Chondrocyte (in vitro differentiated cells): ENCODE data around the gene ATP2A2. TPM values are rescaled to one million over a fixed set of nuclear protein-coding genes. Genes with fewer than 3 reads are reported as not detected.

Experiments
- DNase-seq: peaks from one replicate; pipeline ENCODE4 v3.0.0; 2021; ENCODE audit warnings: mixed read lengths, low spot score
- H3K27ac Mint-ChIP-seq: one replicate; pipeline ENCODE4 v1.8.0; 2021; ENCODE audit warnings: mild to moderate bottlenecking, moderate library complexity, mixed read lengths; ENCODE audit not compliant: unreplicated experiment
- H3K27me3 Mint-ChIP-seq: 2 replicates; pipeline ENCODE4 v1.8.0; 2021; ENCODE audit warnings: low read depth, mixed read lengths
- H3K36me3 Mint-ChIP-seq: 2 replicates; pipeline ENCODE4 v1.8.0; 2021; ENCODE audit warnings: low read depth, mixed read lengths
- H3K4me1 Mint-ChIP-seq: 2 replicates; pipeline ENCODE4 v1.8.0; 2021; ENCODE audit warnings: low read depth, mild to moderate bottlenecking, mixed read lengths
- H3K4me3 Mint-ChIP-seq: one replicate; pipeline ENCODE4 v1.8.0; 2021; ENCODE audit warnings: mild to moderate bottlenecking, moderate library complexity, mixed read lengths; ENCODE audit not compliant: unreplicated experiment
- H3K9me3 Mint-ChIP-seq: 2 replicates; pipeline ENCODE4 v1.8.0; 2021; ENCODE audit warnings: low read depth, mixed read lengths
- CTCF ChIP-seq: fragments of 200-600 bp; sonication (generic); IDR thresholded peaks from 2 replicates; pipeline ENCODE4 v1.5.0; 2021; ENCODE audit warnings: antibody characterized with exemption, mild to moderate bottlenecking, moderate library complexity
- total RNA-seq: library from RNA; stranded (reverse); gene quantifications from 3 replicates; pipeline ENCODE4 v1.2.1, GENCODE V29; 2021

The ATP2A2 gene
- total RNA-seq, 1 donor from 2014 or later = 216 TPM

- Mint-ChIP-seq H3K9me3 (no peaks in the 10 kb centered on the region), H3K4me3 (no peak overlapping the region), H3K27me3 (no peaks in the 10 kb centered on the region), H3K27ac (no peak overlapping the region), H3K36me3 (no peaks in the 10 kb centered on the region), H3K4me1 (peaks cover 15% of the 10 kb centered on the region)
- no peak for TF ChIP-seq CTCF
- DNase-seq = peak; percentile 30
Observed at GRCh38 chr12:110258466-110258865, 22.6 kb upstream of the ATP2A2 start.

GRCh38 chr12:110262442-110263388 lies 18.3 kb upstream of the ATP2A2 start:
- Mint-ChIP-seq H3K9me3 (no peaks in the 10 kb centered on the region), H3K4me1 (peaks cover 15% of the 10 kb centered on the region), H3K4me3 (no peak overlapping the region), H3K27ac (no peak overlapping the region), H3K36me3 (no peaks in the 10 kb centered on the region), H3K27me3 (no peaks in the 10 kb centered on the region)
- TF ChIP-seq CTCF = no peak
- no peak for DNase-seq

- Mint-ChIP-seq H3K4me1 (peaks cover 50% of the 10 kb centered on the region), H3K27me3 (no peaks in the 10 kb centered on the region)
Observed at GRCh38 chr12:110266381-110266960, 14.6 kb upstream of the ATP2A2 start.

GRCh38 chr12:110266980-110267620 lies 13.9 kb upstream of the ATP2A2 start:
- no peaks in the 10 kb centered on the region for H3K9me3 Mint-ChIP-seq
- no peaks in the 10 kb centered on the region for H3K36me3 Mint-ChIP-seq
- H3K4me1 Mint-ChIP-seq = peaks cover 56% of the 10 kb centered on the region
- no peak for DNase-seq
- no peaks in the 10 kb centered on the region for H3K27me3 Mint-ChIP-seq
- peak overlapping the region; percentile 76 for H3K27ac Mint-ChIP-seq
- no peak overlapping the region for H3K4me3 Mint-ChIP-seq
- no peak for TF ChIP-seq CTCF

More at GRCh38 chr12:110266381-110266960, 14.6 kb upstream of the ATP2A2 start:
- Mint-ChIP-seq H3K36me3 (no peaks in the 10 kb centered on the region), H3K27ac (peak overlapping the region; percentile 76), H3K4me3 (no peak overlapping the region), H3K9me3 (no peaks in the 10 kb centered on the region)
- no peak for TF ChIP-seq CTCF
- DNase-seq = no peak

- peaks cover 72% of the 10 kb centered on the region for H3K4me1 Mint-ChIP-seq
- H3K36me3 Mint-ChIP-seq = no peaks in the 10 kb centered on the region
- DNase-seq = no peak
- no peak for TF ChIP-seq CTCF
- H3K27ac Mint-ChIP-seq = peak overlapping the region; percentile 95
- H3K9me3 Mint-ChIP-seq = no peaks in the 10 kb centered on the region
- H3K27me3 Mint-ChIP-seq = no peaks in the 10 kb centered on the region
- peak overlapping the region; percentile 29 for H3K4me3 Mint-ChIP-seq
Observed at GRCh38 chr12:110269622-110270124, 11.4 kb upstream of the ATP2A2 start.
